OCI-LY7 (cell line): ENCODE results near the gene GNAL. TPM values are rescaled to one million over a fixed set of nuclear protein-coding genes. Genes with fewer than 3 reads are reported as not detected.

Experiments
- BruUV-seq: library from RNA; stranded (reverse); fragments of 400-500 nt; replicated peaks from 2 replicates; lab custom pipeline; 2021; lab: Mats Ljungman, UMichigan
- CTCF ChIA-PET: fragments of 300-600 bp; sonication (Branson Sonifier 250); formaldehyde crosslinking; loops from one replicate; lab custom pipeline; 2022; ENCODE audit warnings: antibody characterized with exemption; ENCODE audit not compliant: unreplicated experiment; lab: Charles Lee
- POLR2A ChIA-PET: fragments of 300-600 bp; sonication (Branson Sonifier 250); formaldehyde crosslinking; loops from one replicate; lab custom pipeline; 2022; ENCODE audit warnings: antibody characterized with exemption; lab: Charles Lee
- DNase-seq: peaks from one replicate; pipeline ENCODE4 v3.0.0-alpha.2; 2015; ENCODE audit warnings: low spot score
- H2AFZ ChIP-seq: fragments of 200-600 bp; sonication (generic), shearing (Covaris generic); 2 replicates; pipeline ENCODE4 v1.6.1; 2014; ENCODE audit warnings: mild to moderate bottlenecking, antibody characterized with exemption, low read length, moderate library complexity
- H3K27ac ChIP-seq: fragments of 200-600 bp; sonication (generic); 2 replicates; pipeline ENCODE4 v1.5.1; 2014; ENCODE audit warnings: mixed run types, low read depth, mild to moderate bottlenecking, moderate library complexity, low read length, inconsistent platforms; ENCODE audit not compliant: poor library complexity, severe bottlenecking
- H3K36me3 ChIP-seq: fragments of 200-600 bp; sonication (generic); 2 replicates; pipeline ENCODE4 v1.6.1; 2014; ENCODE audit warnings: mild to moderate bottlenecking, antibody characterized with exemption, low read length, moderate library complexity, mixed read lengths; ENCODE audit not compliant: insufficient read depth
- H3K4me1 ChIP-seq: fragments of 200-600 bp; sonication (generic); 2 replicates; pipeline ENCODE4 v1.5.1; 2014; ENCODE audit warnings: mild to moderate bottlenecking, low read length; ENCODE audit not compliant: insufficient read depth, poor library complexity, severe bottlenecking
- H3K4me2 ChIP-seq: fragments of 200-600 bp; sonication (generic); 2 replicates; pipeline ENCODE4 v1.6.1; 2014; ENCODE audit warnings: mild to moderate bottlenecking, low read length
- H3K4me3 ChIP-seq: fragments of 200-600 bp; sonication (generic); 2 replicates; pipeline ENCODE4 v1.5.1; 2014; ENCODE audit warnings: mild to moderate bottlenecking, low read depth, low read length; ENCODE audit not compliant: poor library complexity, severe bottlenecking
- H3K79me2 ChIP-seq: fragments of 200-600 bp; sonication (generic); 2 replicates; pipeline ENCODE4 v1.6.1; 2016; ENCODE audit warnings: low read depth, mild to moderate bottlenecking, low read length, moderate library complexity, mixed read lengths; ENCODE audit not compliant: insufficient read depth
- H3K9me2 ChIP-seq: fragments of 200-600 bp; sonication (generic); 2 replicates; pipeline ENCODE4 v1.6.1; 2016; ENCODE audit warnings: mild to moderate bottlenecking, low read length, mixed read lengths; ENCODE audit not compliant: insufficient read depth
- H3K9me3 ChIP-seq: fragments of 200-600 bp; sonication (generic); 2 replicates; pipeline ENCODE4 v1.6.1; 2014; ENCODE audit warnings: mild to moderate bottlenecking, mixed run types, low read length, mixed read lengths
- H4K20me1 ChIP-seq: fragments of 200-600 bp; sonication (generic); 2 replicates; pipeline ENCODE4 v1.6.1; 2014; ENCODE audit warnings: mild to moderate bottlenecking, antibody characterized with exemption, low read length, moderate library complexity, mixed read lengths; ENCODE audit not compliant: insufficient read depth
- EZH2phosphoT487 ChIP-seq: fragments of 200-600 bp; sonication (generic); IDR thresholded peaks from 2 replicates; pipeline ENCODE4 v1.6.1; 2018; ENCODE audit warnings: low read depth, borderline replicate concordance, mild to moderate bottlenecking, mixed run types, antibody characterized with exemption, low read length, moderate library complexity, mixed read lengths
- intact Hi-C: fragments of 100-400 bp; cut with micrococcal nuclease; formaldehyde crosslinking; loops from one replicate; pipeline ENCODE4 v1.10.0; 2022; ENCODE audit not compliant: unreplicated experiment
- total RNA-seq, 2 experiments: library from RNA; depleted of rRNA in 1 of 2; stranded (reverse); fragments of >200 nt in 1 of 2; shearing (Covaris generic) in 1 of 2; gene quantifications; 2 replicates each; pipeline ENCODE4 v1.2.3, GENCODE V29; 2014 to 2022
- TF ChIP-seq, protein P1 (sequence below): fragments of 200-600 bp; sonication (generic); conservative IDR thresholded peaks from 2 replicates; pipeline ENCODE4 v1.5.1; 2014; ENCODE audit warnings: mild to moderate bottlenecking, antibody characterized with exemption, low read length, moderate library complexity, mixed read lengths

Gene GNAL
- total RNA-seq, 2 experiments from 2014 or later, result 0.03 to 0.25 TPM

DNA sequence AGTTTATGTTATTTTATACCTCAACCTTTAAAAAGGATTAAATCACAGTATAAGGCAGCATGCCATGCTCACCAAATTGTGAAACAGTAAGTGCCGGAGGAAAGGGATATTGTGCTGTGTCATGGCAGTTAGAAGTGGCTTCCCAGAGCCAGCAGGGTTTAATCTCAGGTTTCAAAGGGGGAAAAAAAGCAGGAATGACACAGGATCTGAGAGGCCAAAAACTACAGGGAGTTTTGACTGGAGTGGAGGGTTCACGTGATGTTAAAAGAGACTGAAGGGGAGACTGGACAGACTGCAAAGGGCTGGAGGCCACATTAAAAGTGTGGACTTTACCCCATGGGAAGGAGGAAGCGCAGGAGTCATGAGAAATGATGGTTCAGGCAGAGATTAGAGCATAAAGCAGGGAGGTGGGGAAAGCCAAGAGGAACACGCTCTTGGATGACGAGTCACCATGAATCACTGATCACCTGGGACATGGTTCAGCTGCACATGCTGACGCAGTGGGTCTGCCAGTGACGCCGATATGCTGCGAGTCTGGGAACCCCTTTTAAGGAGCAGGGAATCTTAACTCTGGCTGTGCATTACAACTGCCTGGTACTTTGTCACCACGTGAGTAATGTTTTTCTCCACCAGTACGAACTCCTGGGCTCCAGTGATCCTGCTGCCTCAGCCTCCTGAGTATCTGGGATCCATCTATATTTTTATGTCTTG, 168.3 kb downstream of the GNAL start:
- H3K79me2 ChIP-seq, result peaks cover 13% of the 10 kb centered on the region
- H4K20me1 ChIP-seq, result peaks cover 12% of the 10 kb centered on the region; the same call in 1 of the 2 replicates
- no peaks in the 10 kb centered on the region for H3K9me3 ChIP-seq
- DNase-seq, result no peak
- no peak overlapping the region for H3K4me2 ChIP-seq
- no peak overlapping the region for H3K4me3 ChIP-seq
- POLR2A ChIA-PET, result no interaction called here
- CTCF ChIA-PET, result no interaction called here
- no TSS peak for BruUV-seq
- no peaks in the 10 kb centered on the region for H3K36me3 ChIP-seq
- H3K9me2 ChIP-seq, result no peaks in the 10 kb centered on the region
- H3K4me1 ChIP-seq, result peaks cover 13% of the 10 kb centered on the region
- no peak overlapping the region for H3K27ac ChIP-seq
- intact Hi-C loops, result no loop called here
- no peak for TF ChIP-seq EZH2phosphoT487
- TF ChIP-seq, protein P1, sequence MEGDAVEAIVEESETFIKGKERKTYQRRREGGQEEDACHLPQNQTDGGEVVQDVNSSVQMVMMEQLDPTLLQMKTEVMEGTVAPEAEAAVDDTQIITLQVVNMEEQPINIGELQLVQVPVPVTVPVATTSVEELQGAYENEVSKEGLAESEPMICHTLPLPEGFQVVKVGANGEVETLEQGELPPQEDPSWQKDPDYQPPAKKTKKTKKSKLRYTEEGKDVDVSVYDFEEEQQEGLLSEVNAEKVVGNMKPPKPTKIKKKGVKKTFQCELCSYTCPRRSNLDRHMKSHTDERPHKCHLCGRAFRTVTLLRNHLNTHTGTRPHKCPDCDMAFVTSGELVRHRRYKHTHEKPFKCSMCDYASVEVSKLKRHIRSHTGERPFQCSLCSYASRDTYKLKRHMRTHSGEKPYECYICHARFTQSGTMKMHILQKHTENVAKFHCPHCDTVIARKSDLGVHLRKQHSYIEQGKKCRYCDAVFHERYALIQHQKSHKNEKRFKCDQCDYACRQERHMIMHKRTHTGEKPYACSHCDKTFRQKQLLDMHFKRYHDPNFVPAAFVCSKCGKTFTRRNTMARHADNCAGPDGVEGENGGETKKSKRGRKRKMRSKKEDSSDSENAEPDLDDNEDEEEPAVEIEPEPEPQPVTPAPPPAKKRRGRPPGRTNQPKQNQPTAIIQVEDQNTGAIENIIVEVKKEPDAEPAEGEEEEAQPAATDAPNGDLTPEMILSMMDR, result no peak
- no peak overlapping the region for H2AFZ ChIP-seq

DNA sequence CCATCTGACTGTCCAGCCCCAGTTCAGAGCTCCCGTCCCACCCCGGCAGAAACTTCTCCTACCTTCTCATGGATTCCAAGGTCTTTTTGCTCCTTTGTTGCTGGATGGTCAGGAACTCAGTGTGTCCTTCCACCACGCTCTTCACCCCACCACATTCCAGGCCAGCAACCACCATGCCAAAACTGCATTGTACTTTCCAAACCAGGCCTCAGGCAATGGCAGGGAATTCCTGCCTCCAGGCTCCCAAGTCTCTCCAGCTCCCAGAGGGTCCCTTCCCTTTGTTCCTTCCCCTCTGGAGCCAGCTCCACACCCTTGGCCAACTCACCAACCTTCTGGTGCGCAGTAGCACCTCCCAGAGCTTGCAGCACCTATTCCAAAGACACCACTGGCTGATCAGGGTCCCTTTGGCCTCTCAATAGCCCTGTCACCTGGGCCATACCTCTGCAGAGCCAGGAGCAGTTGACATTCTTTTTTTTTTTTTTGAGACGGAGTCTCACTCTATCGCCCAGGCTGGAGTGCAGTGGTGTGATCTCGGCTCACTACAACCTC, 170.3 kb downstream of the GNAL start:
- H3K4me2 ChIP-seq, result no peak overlapping the region
- no peak overlapping the region for H3K27ac ChIP-seq
- no peaks in the 10 kb centered on the region for H3K4me1 ChIP-seq
- CTCF ChIA-PET, result no interaction called here
- H3K9me2 ChIP-seq, result no peaks in the 10 kb centered on the region
- TF ChIP-seq, protein P1, result no peak
- TF ChIP-seq EZH2phosphoT487, result no peak
- H4K20me1 ChIP-seq, result no peaks in the 10 kb centered on the region
- no peaks in the 10 kb centered on the region for H3K36me3 ChIP-seq
- POLR2A ChIA-PET, result interaction anchor here (0.7 kb wide), 1 partner anchor 139 kb away, joined by 3 read pairs; no protein-coding TSS in a partner anchor
- intact Hi-C loops, result no loop called here
- DNase-seq, result no peak
- no peak overlapping the region for H2AFZ ChIP-seq
- no peak overlapping the region for H3K4me3 ChIP-seq
- no peaks in the 10 kb centered on the region for H3K9me3 ChIP-seq
- no TSS peak for BruUV-seq
- no peaks in the 10 kb centered on the region for H3K79me2 ChIP-seq

DNA sequence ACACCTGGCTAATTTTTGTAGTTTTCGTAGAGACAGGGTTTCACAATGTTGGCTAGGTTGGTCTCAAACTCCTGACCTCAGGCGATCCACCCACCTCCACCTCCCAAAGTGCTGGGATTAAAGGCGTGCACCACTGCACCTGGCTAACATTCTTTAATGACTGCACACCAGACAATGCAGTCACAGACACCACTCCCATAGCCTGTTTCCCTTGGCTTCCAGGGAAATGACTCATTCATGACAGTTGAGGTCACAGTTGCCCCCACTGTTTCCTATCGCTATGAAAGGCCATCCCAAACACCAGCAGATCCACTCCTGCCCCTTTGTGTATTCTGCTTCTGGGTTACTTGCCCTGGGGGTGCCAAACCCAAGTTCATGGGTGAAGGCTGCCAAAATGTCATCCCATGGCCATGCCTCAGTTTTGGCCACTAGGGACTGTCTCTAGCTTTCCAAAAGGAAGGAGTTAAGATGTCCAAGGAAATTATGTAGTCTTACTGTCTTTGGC, 170.9 kb downstream of the GNAL start:
- H4K20me1 ChIP-seq, result no peaks in the 10 kb centered on the region
- intact Hi-C loops, result no loop called here
- TF ChIP-seq, protein P1, result no peak
- no peak for TF ChIP-seq EZH2phosphoT487
- H3K27ac ChIP-seq, result no peak overlapping the region
- no TSS peak for BruUV-seq
- H3K79me2 ChIP-seq, result no peaks in the 10 kb centered on the region
- H3K9me3 ChIP-seq, result no peaks in the 10 kb centered on the region
- no peaks in the 10 kb centered on the region for H3K9me2 ChIP-seq
- no peaks in the 10 kb centered on the region for H3K36me3 ChIP-seq
- no peak overlapping the region for H3K4me2 ChIP-seq
- no peak overlapping the region for H2AFZ ChIP-seq
- no peak for DNase-seq
- H3K4me1 ChIP-seq, result no peaks in the 10 kb centered on the region
- H3K4me3 ChIP-seq, result no peak overlapping the region
- CTCF ChIA-PET, result no interaction called here
- POLR2A ChIA-PET, result interaction anchor here (0.7 kb wide), 1 partner anchor 140 kb away, joined by 3 read pairs; no protein-coding TSS in a partner anchor
